ENCODE measurements around the gene MPG.

Gene MPG

GRCh38 chr16:58491-59439 lies 19.3 kb upstream of the MPG start:
- H3K36me3 ChIP-seq (ENCODE audit: low read length): no peaks in the 10 kb centered on the region

GRCh38 chr16:59440-60059 lies 18.5 kb upstream of the MPG start:
- TF ChIP-seq CTCF (IDR thresholded peaks at IDR 0.05; ENCODE audit: insufficient read depth, low read length, poor library complexity, severe bottlenecking) (no peak), EZH2phosphoT487 (conservative IDR thresholded peaks at IDR 0.05; ENCODE audit: low read length) (no peak)

More at GRCh38 chr16:58491-59439, 19.3 kb upstream of the MPG start:
- Histone ChIP-seq H3K9me3 (ENCODE audit: insufficient read depth, low read length) (no peaks in the 10 kb centered on the region), H3K4me2 (ENCODE audit: low read depth, low read length, poor library complexity, severe bottlenecking) (no peak overlapping the region), H3K79me2 (ENCODE audit: insufficient read depth, low read length) (peaks cover 10% of the 10 kb centered on the region), H3K4me3 (ENCODE audit: insufficient read depth, low read length, poor library complexity, severe bottlenecking) (no peak overlapping the region), H3K9ac (ENCODE audit: low read length) (no peak overlapping the region), H4K20me1 (ENCODE audit: low read depth, low read length) (no peaks in the 10 kb centered on the region), H3K27me3 (ENCODE audit: low read length) (no peaks in the 10 kb centered on the region), H3K27ac (ENCODE audit: low read depth, low read length) (no peak overlapping the region), H3K9me2 (replicated peaks; ENCODE audit: insufficient read depth, low read length) (no peaks in the 10 kb centered on the region), H2AFZ (ENCODE audit: low read depth, low read length, severe bottlenecking) (no peak overlapping the region), H3F3A (ENCODE audit: insufficient read depth) (no peaks in the 10 kb centered on the region)
- TF ChIP-seq EZH2phosphoT487 (conservative IDR thresholded peaks at IDR 0.05; ENCODE audit: low read length) (no peak), CTCF (IDR thresholded peaks at IDR 0.05; ENCODE audit: insufficient read depth, low read length, poor library complexity, severe bottlenecking) (no peak)

GRCh38 chr16:60166-60565 lies 17.9 kb upstream of the MPG start:
- Histone ChIP-seq H3K79me2 (ENCODE audit: insufficient read depth, low read length) (no peaks in the 10 kb centered on the region), H3K36me3 (ENCODE audit: low read length) (no peaks in the 10 kb centered on the region), H3K4me2 (ENCODE audit: low read depth, low read length, poor library complexity, severe bottlenecking) (no peak overlapping the region), H3K4me3 (ENCODE audit: insufficient read depth, low read length, poor library complexity, severe bottlenecking) (no peak overlapping the region), H3F3A (ENCODE audit: insufficient read depth) (no peaks in the 10 kb centered on the region), H3K9me2 (replicated peaks; ENCODE audit: insufficient read depth, low read length) (no peaks in the 10 kb centered on the region), H3K9me3 (ENCODE audit: insufficient read depth, low read length) (no peaks in the 10 kb centered on the region), H3K9ac (ENCODE audit: low read length) (no peak overlapping the region), H3K27me3 (ENCODE audit: low read length) (no peaks in the 10 kb centered on the region), H4K20me1 (ENCODE audit: low read depth, low read length) (no peaks in the 10 kb centered on the region), H3K27ac (ENCODE audit: low read depth, low read length) (no peak overlapping the region), H2AFZ (ENCODE audit: low read depth, low read length, severe bottlenecking) (no peak overlapping the region)
- TF ChIP-seq CTCF (IDR thresholded peaks at IDR 0.05; ENCODE audit: insufficient read depth, low read length, poor library complexity, severe bottlenecking): no peak
- no peak for TF ChIP-seq EZH2phosphoT487 (conservative IDR thresholded peaks at IDR 0.05; ENCODE audit: low read length)

More at GRCh38 chr16:59440-60059, 18.5 kb upstream of the MPG start:
- Histone ChIP-seq H3K36me3 (ENCODE audit: low read length) (no peaks in the 10 kb centered on the region), H2AFZ (ENCODE audit: low read depth, low read length, severe bottlenecking) (no peak overlapping the region), H3F3A (ENCODE audit: insufficient read depth) (no peaks in the 10 kb centered on the region), H3K4me3 (ENCODE audit: insufficient read depth, low read length, poor library complexity, severe bottlenecking) (no peak overlapping the region), H4K20me1 (ENCODE audit: low read depth, low read length) (no peaks in the 10 kb centered on the region), H3K9me2 (replicated peaks; ENCODE audit: insufficient read depth, low read length) (no peaks in the 10 kb centered on the region), H3K9ac (ENCODE audit: low read length) (no peak overlapping the region), H3K4me2 (ENCODE audit: low read depth, low read length, poor library complexity, severe bottlenecking) (no peak overlapping the region), H3K27ac (ENCODE audit: low read depth, low read length) (no peak overlapping the region), H3K27me3 (ENCODE audit: low read length) (no peaks in the 10 kb centered on the region), H3K79me2 (ENCODE audit: insufficient read depth, low read length) (peaks cover 2% of the 10 kb centered on the region), H3K9me3 (ENCODE audit: insufficient read depth, low read length) (no peaks in the 10 kb centered on the region)
